AG08396 (cell line): ENCODE results near the gene ANKRD55.
A peak's percentile ranks its signal among the peaks of the same experiment; 100 is the strongest.
"Not testable (repeated sequence)": the region's sequence is repeated elsewhere in the genome, so short reads cannot be mapped to it uniquely, and the experiment has no call there.

ENCODE experiments used
- DNase-seq: peaks from one replicate; pipeline ENCODE4 v3.0.0; 2012; ENCODE audit warnings: low spot score, mixed read lengths

ANKRD55 gene

DNA sequence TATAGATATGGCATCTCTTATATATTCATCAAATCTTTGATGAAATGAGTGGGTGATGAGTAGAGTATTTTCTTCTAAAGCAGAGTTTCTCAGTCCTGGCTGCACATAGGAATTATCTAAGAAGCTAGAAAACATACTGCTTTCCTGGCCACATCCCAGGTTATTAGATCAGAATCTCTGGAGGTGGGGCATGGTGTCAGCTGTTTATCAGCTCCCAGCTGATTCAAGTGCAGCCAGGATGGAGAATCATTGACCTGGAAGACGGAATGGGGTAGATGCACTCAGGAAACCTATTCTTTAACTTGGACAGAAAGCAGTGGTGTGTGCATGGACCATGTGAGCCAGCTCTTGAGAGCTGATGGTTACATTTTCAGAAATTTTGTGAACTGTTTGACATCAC lies 130.2 kb downstream of the ANKRD55 start:
- no peak for DNase-seq

DNA sequence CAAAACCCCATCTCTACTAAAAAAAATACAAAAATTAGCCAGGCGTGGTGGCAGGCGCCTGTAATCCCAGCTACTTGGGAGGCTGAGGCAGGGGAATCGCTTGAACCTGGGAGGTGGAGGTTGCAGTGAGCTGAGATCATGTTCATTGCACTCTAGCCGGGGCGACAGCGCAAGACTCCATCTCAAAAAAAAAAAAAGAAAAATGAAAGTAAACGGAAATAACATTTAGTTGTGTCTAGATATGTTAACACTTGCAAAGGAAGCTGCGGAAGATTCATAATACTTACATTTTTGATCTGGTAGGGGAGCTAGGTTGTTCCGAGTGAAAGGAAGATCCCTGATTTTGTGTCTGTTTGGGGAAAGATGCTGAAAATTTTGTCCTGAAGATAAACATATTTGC lies 130.9 kb downstream of the ANKRD55 start:
- not testable (repeated sequence) for DNase-seq

DNA sequence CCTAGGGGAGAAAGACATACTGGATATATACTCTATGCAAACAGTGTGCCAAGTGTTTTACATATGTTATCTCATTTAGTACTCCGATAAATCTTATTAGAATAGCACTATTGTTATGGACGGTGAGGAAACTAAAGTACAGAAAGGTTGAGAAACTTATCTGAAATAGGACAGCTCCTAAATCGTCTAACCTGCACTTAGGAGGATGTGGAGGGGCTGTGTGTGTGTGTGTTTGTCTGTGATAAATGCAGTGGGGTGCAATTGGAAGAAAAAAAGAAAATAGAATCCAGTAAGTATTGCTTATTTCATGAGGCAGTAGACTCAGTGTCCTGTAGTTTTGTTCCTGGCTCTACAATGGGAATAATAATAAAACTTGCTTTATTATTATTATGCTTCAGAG lies 131.9 kb downstream of the ANKRD55 start:
- DNase-seq = no peak

DNA sequence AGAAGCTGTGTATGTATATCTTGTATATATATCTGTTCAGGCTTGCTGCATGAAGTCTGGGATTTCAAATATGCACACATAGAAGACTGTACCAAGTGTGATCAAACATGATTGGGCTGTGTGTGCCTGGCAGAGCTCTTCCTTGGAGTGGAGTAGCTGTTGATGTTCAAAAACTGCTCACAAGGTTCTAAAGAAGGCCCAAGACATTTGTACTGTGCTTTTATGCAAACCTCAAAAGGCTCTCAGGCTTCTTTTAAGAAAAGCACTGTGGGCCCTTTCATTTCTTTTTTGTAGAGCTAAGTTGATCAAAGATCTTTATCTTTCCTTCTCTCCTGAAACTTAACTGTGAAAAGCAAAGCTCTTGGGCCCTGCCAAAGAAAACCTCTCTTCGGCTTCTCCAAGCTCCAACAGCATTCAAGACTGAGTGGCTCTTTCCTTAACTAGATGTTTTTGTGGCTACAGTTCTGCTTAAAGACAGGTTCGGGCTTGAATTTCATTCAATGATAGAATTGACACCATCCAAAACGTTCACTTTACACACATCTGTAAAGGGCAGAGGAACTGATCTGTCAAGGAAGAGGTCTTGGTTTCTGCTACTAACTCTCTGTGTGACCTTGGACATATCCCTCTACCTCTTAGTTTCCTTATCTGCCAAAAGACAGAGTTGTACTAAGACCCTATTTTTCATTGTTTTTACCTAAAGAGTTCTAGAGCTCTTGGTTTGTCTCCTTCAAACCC lies 132.5 kb downstream of the ANKRD55 start:
- no peak for DNase-seq

DNA sequence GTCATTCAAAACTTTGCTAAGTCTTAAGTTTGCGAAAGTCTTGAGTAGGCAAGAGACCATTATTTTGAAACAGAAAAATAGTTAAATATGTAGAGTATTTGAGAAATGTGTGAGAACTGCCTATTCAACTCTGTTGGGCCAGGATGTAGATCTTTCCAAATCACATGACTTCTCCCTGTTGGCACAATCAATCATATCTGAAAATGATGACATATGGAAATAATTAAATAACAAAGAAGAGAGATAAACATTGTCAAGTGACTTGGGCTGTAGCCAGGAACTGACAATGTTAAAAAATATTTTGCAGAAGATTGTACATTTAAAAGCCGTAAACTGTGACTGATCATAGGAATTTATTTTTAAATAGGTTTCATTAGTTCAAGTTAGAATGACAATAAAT lies 133.8 kb downstream of the ANKRD55 start:
- DNase-seq = peak; percentile 39

DNA sequence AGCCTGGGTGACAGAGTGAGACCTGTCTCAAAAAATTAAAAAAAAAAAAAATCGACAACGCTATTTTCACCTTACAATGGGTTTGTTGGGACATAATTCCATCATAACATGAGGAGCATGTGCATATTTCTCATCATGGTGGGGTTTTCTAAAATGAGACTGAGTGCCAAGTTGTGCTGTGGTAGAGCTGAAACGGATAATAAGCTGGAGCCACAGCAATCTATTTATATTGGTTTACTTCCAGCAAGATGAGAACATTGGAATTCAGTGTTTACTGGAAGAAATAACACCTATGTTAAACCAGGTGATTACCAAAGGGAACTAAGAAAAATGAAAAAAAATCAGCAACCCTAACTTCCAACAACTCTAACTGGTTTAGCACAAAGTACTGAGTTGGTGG lies 136.1 kb downstream of the ANKRD55 start:
- no peak for DNase-seq

DNA sequence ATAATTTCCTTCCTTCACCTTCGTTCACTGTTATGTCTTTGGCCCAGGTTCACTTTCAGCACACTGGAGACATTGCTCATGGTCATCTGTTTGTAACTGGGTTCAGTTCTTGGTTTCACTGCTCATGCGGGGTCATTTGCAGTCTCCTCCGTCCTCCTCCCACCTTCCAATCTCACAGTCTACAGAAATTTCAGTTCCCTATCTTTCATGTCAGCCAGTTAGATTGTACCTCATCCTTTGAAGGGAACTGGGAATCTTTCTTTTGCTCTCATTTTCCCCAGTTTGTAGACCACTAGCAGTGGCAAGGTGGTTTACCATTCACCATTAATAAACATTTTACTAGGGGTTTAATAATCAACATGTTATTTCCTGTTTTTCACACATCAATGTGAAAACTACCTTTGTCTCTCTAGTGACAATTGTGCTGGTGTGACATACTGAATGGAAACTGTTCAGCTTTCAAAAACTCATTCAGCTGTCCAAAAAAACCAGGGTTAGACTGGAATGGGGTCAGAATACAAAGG lies 137.5 kb downstream of the ANKRD55 start:
- DNase-seq = no peak

DNA sequence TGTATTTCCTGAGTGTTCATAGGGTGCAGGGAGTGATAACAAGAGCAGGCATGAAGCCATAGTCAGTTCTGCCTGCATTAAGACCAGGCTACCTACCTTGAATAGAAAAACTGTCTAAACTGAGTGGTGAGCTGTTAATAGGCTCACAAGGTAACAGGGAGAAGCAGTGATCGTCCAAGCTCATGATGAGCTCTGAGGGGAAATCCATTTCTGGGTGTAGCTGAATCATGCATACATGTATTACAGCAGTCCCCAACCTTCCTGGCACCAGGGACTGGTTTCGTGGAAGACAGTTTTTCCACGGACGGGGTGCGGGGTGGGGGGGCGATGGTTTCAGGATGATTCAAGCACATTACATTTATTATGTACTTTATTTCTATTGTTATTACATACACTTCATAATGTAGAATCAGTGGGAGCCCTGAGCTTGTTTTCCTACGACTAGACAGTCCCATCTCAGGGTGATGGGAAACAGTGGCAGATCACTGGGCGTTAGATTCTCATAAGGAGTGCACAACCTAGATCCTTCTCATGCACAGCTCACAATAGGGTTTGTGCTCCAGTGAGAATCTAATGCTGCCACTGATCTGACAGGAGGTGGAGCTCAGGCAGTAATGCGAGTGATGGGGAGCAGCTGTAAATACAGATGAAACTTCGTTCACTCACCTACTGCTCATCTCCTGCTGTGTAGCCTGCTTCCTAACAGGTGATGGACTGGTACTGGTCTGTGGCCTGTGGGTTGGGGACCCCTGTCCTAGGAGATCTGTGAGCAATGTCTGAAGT lies 138.4 kb downstream of the ANKRD55 start:
- no peak for DNase-seq

DNA sequence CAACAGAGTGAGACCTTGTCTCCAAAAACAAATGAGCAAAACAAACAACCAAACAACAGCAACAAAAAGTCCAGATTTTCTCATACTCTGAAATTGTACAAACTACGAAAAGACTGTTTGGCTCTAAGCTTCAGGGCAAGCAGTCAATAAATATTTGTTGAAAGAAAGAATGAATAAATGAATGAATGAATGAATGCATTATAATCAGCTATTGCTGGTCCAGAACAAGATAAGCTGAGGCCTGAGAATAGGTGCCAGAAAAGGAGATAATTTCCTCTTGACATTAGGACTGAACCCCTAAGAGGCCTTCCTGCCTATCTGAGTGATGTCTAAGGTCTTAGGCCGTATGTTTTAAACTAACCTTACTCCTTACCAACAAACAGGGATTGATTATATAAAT lies 139.2 kb downstream of the ANKRD55 start:
- DNase-seq = no peak

DNA sequence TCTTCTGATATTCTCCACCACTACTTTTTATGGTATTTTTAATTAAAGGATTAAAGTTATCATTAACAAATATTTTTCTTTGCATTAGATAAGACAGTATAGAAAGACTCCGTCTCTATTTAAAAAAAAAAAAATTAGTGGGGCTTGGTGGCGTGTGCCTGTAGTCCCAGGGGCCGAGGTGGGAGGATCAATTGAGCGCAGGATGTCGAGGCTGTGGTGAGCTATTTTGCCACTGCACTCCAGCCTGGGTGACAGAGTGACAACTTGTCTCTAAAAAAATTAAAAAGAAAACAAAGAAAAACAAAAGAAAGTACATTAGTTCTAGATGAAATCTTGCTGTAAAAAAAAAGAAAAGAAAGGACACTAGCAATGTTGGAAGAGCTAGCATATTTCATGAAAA lies 141.0 kb downstream of the ANKRD55 start:
- no peak for DNase-seq

DNA sequence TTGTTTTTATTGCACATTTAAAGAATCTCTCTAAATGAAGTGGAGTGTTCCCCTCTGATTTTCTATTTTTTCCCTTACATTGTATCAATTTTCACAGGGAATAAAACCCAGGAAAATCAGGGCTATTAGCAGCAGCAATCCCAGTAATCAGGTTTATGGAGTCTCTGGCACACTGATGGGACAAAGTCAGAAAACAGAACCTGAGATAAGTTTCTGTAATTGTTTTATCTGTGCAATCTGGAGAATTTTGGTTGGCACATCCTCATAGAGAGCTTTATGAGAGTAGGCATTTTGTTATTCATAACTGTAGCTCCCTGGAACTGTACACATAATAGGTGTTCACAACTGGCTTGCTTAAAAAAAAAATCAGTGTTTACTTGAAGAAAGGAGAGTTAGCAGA lies 141.5 kb downstream of the ANKRD55 start:
- DNase-seq = no peak

DNA sequence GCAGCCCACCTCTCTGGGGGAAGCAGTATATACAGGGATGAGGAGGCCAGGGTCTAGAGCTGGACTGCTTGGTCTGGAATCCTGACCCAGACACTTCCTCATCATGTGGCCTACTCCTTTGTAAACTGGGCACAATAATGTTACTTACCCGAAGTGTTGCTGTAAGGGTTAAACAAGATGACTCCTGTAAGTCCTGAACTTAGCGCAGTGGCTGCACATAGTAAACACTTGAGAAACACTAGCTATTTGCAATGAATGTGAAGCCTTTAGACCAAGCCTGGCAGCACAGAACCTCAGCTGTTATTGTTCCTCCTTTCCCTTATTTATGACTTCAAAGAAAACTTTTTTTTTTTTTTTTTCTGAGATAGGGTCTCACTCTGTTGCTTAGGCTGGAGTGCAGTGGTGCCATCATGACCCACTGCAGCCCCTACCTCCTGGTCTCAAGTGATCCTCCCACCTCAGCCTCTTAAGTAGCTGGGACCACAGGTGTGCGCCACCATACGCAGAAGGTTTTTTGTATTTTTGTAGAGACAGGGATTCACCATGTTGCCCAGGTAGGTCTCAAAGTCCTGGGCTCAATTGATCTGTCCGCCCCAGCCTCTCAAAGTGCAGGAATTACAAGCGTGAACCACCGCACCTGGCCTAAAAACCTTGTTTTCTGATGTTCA lies 142.2 kb downstream of the ANKRD55 start:
- no peak for DNase-seq

DNA sequence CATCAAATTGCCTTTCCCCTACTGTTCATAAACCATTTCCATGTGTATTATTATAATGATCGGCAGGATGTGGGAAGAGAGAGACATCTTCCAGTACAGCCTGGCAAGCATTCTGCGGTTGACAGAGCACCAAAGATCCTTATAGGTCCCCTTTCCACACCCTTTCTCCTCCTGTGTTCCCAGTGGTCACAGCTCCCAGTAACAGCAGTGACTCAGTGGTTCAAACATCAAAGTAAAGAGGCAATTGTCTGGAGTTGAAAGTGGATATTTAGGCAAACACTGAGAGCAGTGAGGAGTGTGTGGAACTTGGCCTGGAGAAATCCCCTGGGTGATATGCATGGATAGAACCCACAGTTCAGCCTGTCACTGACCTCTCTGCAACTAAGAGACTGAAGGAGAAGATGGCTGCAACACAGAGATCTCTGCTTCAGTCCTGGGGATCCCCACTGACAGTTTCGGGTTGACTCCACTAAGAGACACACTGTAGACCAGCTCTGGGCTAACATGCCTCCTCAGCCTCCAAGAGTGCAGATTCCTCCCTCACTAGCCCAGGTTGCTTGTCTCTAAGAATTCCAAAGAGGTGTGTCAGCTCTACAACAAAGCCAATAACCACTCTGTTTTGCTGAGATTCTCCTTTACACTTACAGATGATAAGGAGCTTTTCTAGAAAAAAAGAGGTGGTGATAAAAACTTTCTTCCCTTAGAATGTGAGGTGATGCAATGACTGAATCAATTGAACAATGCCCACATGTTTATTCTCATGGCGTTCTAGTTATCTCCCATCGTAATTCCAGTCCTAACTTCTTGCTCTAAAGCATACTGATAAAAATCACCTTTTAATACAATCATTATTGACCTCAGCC lies 143.9 kb downstream of the ANKRD55 start:
- no peak for DNase-seq

DNA sequence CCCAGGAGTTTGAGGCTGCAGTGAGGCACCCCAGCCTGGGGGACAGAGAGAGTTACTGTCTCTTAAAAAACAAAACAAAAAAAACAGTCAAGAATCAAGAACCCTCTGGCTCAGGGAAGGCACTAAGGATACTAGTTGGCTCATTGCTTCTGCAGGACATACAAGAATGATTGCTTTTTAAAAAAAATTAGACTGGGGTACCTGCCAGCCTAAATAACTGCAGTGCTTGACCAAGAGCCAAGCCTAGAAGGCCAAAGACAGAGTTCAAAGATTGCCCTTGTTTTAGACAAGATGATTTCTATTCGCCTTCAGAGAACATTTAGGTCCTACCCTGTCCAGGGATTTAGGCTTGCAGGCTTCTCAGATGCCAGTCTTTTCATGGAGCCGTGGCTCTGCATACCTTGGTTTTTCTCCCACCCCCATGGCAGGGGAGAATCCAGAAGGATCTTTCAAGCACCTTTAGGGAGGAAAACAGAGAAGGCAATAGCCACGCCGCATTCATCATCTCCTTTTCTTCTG lies 144.6 kb downstream of the ANKRD55 start:
- DNase-seq = no peak

DNA sequence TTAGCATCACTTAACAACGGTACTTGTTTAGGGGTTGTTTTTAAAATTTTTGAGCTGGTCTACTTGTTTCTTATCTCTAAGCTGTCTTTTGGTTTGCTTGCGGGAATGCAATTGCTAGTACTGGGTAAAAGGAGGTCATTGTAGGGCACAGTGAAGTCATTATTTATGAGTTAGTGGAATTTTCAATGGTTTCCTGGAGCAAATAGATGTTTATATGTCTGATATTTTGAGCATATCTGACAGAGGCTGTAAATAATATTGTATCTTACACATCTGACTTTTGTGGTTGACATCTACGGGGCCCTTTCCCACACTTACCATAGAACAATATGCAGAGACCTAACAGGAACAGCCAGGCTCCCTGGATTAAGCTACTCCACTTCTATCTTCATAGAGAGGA lies 147.9 kb downstream of the ANKRD55 start:
- no peak for DNase-seq

DNA sequence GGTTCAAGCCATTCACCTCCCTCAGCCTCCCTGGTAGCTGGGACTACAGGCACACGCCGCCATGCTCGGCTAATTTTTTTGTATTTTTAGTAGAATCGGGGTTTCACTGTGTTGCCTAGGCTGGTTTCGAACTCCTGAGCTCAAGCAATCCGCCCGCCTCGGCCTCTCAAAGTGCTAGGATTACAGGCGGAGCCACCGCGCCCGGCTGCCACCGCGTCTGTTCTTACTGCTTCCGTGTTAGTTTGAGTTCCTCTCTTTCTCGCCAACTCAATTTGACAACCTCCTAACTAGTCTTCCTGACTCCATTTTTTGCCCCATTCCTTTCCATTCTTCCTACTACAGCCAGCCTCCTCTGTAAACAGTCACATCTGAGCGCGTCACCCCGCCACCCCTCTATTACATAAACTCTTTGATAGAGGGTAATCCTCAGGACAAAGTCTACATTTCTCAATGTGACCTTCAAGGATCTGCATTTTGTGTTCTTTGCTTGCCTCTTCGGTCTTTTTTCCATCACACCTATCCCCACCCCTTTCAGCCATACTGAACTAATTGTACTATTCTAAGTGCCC lies 149.8 kb downstream of the ANKRD55 start:
- no peak for DNase-seq

DNA sequence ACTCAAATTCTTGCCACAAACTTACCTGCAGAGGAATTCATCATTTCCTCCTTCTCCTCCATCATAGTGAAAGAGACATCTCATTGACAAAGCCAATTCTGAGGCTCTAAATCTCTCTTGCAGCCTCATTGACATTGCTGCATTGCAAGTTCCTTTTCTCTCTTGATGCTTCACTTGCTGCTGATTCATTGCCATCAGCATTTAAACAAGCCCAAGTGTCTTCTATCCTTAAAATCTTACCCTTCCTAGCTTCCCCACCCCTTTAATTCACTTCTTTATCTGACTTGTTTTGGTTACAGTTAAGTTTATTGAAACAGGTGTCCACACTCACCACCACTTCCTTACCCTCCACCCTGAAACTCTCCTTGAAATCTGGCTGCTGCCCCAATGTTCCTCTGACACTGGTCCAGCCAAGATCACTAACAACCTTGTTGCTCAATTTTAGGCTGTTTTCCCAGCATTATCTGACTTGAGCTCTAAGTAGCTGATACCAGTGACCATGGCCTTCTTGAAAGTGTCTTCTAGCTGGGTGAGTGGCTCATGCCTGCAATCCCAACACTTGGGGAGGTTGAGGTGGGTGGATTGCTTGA lies 152.0 kb downstream of the ANKRD55 start:
- not testable (repeated sequence) for DNase-seq

DNA sequence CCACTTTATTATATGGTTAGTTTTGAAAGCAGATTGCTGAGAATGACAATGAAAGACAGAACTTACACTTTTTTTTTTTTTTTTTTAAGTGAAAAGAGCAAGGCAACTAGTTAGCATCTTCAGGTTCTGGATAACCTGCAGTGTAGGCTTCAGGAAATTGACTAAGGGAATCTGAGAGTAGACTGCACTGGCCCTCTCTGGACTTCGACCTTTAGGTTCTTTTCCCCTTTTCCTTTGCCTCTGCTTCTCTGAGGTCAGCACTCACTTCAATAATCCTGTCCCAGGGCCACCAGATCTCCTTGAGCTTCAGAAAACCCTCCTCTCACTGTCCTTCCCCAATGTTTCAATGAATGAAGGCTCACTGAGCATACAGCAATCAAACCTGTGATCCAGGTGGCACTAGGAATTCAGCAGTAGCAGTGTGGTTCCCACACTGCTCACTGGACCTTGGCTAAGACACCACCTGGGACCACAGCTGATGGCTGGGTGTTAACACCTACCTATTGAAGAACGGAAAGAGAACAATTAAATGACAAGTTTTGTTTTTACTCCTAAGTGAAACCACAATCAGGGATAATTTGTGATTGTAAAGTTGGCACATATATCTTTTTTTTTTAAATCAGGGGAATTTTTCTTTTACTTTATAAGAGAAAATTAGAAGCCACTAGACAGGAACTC lies 152.6 kb downstream of the ANKRD55 start:
- no peak for DNase-seq

DNA sequence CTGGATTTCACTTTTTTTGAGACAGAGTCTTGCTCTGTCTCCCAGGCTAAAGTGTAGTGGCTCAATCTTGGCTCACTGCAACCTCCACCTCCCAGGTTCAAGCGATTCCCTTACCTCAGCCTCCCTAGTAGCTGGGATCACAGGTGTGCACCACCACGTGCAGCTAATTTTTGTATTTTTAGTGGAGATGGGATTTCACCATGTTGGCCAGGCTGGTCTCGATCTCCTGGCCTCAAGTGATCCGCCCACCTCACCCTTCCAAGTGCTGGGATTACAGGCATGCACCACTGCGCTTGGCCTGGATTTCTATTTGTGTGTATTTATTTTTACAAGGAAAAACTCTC lies 154.0 kb downstream of the ANKRD55 start:
- DNase-seq = not testable (repeated sequence)
